Endothelial cell of umbilical vein (primary cell): ENCODE data around the gene ELOVL5. TPM values are rescaled to one million over a fixed set of nuclear protein-coding genes. Genes with fewer than 3 reads are reported as not detected.

ENCODE experiments used
- BruUV-seq: library from RNA; stranded (reverse); fragments of 400-500 nt; replicated peaks from 2 replicates; lab custom pipeline; 2021; lab: Mats Ljungman, UMichigan
- CTCF ChIA-PET: fragments of 300-600, 350-600 bp; sonication (Branson Sonifier 250); formaldehyde crosslinking; loops from one replicate; lab custom pipeline; 2021; ENCODE audit warnings: antibody characterized with exemption, inconsistent platforms; lab: Charles Lee
- POLR2A ChIA-PET: fragments of 300-600, 350-600 bp; sonication (Branson Sonifier 250); formaldehyde crosslinking; loops from one replicate; lab custom pipeline; 2021; ENCODE audit warnings: antibody characterized with exemption, inconsistent platforms; lab: Charles Lee
- DNase-seq: peaks from one replicate; pipeline ENCODE4 v3.0.0-alpha.2; 2011; ENCODE audit warnings: low read depth, low spot score
- FAIRE-seq: peaks from 2 replicates; lab custom pipeline; 2011; peaks lifted over from hg19 to GRCh38; lab: Jason Lieb, UNC
- H2AFZ ChIP-seq: 2 replicates; pipeline ENCODE4 v1.6.0; 2012; ENCODE audit warnings: low read depth, low read length, control low read depth, inconsistent platforms
- H3K27ac ChIP-seq: 2 replicates; pipeline ENCODE4 v1.5.1; 2011; ENCODE audit warnings: low read depth, mild to moderate bottlenecking, control low read depth, low read length, moderate library complexity; ENCODE audit not compliant: insufficient read depth
- H3K27me3 ChIP-seq, 2 experiments: 2 replicates each; pipeline versions ENCODE4 v1.6.0 to v1.6.1; 2011; ENCODE audit warnings: low read length in 2 of 2, mixed read lengths in 1 of 2; ENCODE audit not compliant: control insufficient read depth in 2 of 2, insufficient read depth in 2 of 2
- H3K36me3 ChIP-seq, 2 experiments: 2 replicates in 1 of 2; 3 replicates in 1 of 2; pipeline ENCODE4 v1.5.1; 2011; ENCODE audit warnings: low read length in 2 of 2, mild to moderate bottlenecking in 1 of 2, moderate library complexity in 1 of 2; ENCODE audit not compliant: control insufficient read depth in 2 of 2, insufficient read depth in 2 of 2; ENCODE audit errors: extremely low read depth in 1 of 2
- H3K4me1 ChIP-seq: 3 replicates; pipeline ENCODE4 v1.5.1; 2011; ENCODE audit warnings: mild to moderate bottlenecking, low read length; ENCODE audit not compliant: control insufficient read depth, insufficient read depth; ENCODE audit errors: extremely low read depth
- H3K4me2 ChIP-seq: 2 replicates; pipeline ENCODE4 v1.6.1; 2011; ENCODE audit warnings: low read length, control low read depth, mixed read lengths; ENCODE audit not compliant: insufficient read depth
- H3K4me3 ChIP-seq, 3 experiments: fragments of 200-600 bp in 1 of 3; sonication (generic), shearing (Covaris generic) in 1 of 3; replicated peaks in 1 of 3; 2 replicates each; pipeline ENCODE4 v1.5.1; 2011 to 2016; ENCODE audit warnings: control low read depth in 3 of 3, low read length in 3 of 3, mild to moderate bottlenecking in 2 of 3, inconsistent platforms in 1 of 3, low read depth in 1 of 3, moderate library complexity in 1 of 3; ENCODE audit not compliant: insufficient read depth in 1 of 3
- H3K79me2 ChIP-seq: 2 replicates; pipeline ENCODE4 v1.6.0; 2012; ENCODE audit warnings: low read length, inconsistent platforms; ENCODE audit not compliant: control insufficient read depth, insufficient read depth
- H3K9ac ChIP-seq: replicated peaks from 2 replicates; pipeline ENCODE3; 2011; ENCODE audit warnings: low read length, control low read depth; ENCODE audit not compliant: insufficient read depth; ENCODE audit errors: extremely low read depth
- H3K9me1 ChIP-seq: replicated peaks from 3 replicates; pipeline ENCODE4 v1.6.0; 2011; ENCODE audit warnings: mild to moderate bottlenecking, low read length; ENCODE audit not compliant: control insufficient read depth, insufficient read depth; ENCODE audit errors: extremely low read depth
- H3K9me3 ChIP-seq: replicated peaks from 2 replicates; pipeline ENCODE4 v1.5.1; 2012; ENCODE audit warnings: low read length, inconsistent platforms; ENCODE audit not compliant: control insufficient read depth, insufficient read depth
- H4K20me1 ChIP-seq: replicated peaks from 2 replicates; pipeline ENCODE3; 2011; ENCODE audit warnings: mild to moderate bottlenecking, low read length; ENCODE audit not compliant: control insufficient read depth, insufficient read depth; ENCODE audit errors: extremely low read depth
- CTCF ChIP-seq, 2 donors: IDR thresholded peaks; 1 replicate in 1 of 2; 2 replicates in 1 of 2; pipeline ENCODE4 v1.5.1; 2011; ENCODE audit warnings: low read length in 2 of 2, mild to moderate bottlenecking in 2 of 2, moderate library complexity in 2 of 2, control low read depth in 1 of 2, inconsistent platforms in 1 of 2, low read depth in 1 of 2; ENCODE audit not compliant: insufficient read depth in 1 of 2; ENCODE audit errors: extremely low read depth in 1 of 2
- EZH2 ChIP-seq: IDR thresholded peaks from 2 replicates; pipeline ENCODE4 v1.6.1; 2012; ENCODE audit warnings: borderline replicate concordance, low read depth, mild to moderate bottlenecking, moderate library complexity, low read length, inconsistent platforms; ENCODE audit not compliant: severe bottlenecking
- FOS ChIP-seq: IDR thresholded peaks from 2 replicates; pipeline ENCODE4 v1.6.1; 2011; ENCODE audit warnings: mild to moderate bottlenecking, low read length, moderate library complexity, borderline replicate concordance; ENCODE audit not compliant: insufficient read depth
- GATA2 ChIP-seq: IDR thresholded peaks from 2 replicates; pipeline ENCODE4 v1.7.0; 2011; ENCODE audit warnings: low read depth, mild to moderate bottlenecking, moderate library complexity, mixed read lengths, low read length; ENCODE audit not compliant: insufficient read length, insufficient read depth
- JUN ChIP-seq: IDR thresholded peaks from 2 replicates; pipeline ENCODE4 v1.6.1; 2011; ENCODE audit warnings: borderline replicate concordance, low read depth; ENCODE audit not compliant: insufficient read length, insufficient read depth
- MAX ChIP-seq: IDR thresholded peaks from 2 replicates; pipeline ENCODE4 v1.6.1; 2011; ENCODE audit not compliant: insufficient read depth, insufficient read length
- MYC ChIP-seq: IDR thresholded peaks from one replicate; pipeline ENCODE4 v1.6.1; 2011; ENCODE audit warnings: mild to moderate bottlenecking, low read depth, low read length
- POLR2A ChIP-seq: IDR thresholded peaks from 2 replicates; pipeline ENCODE4 v1.6.1; 2012; ENCODE audit warnings: low read depth, mild to moderate bottlenecking, control low read depth, low read length
- POLR2AphosphoS5 ChIP-seq: IDR thresholded peaks from 2 replicates; pipeline ENCODE4 v1.6.1; 2012; ENCODE audit warnings: low read depth, mild to moderate bottlenecking, control low read depth, low read length, moderate library complexity; ENCODE audit not compliant: insufficient read depth
- dilution Hi-C: fragments of 300-500 bp; cut with MboI; formaldehyde crosslinking; loops from one replicate; pipeline ENCODE4 v1.15.0; 2019; ENCODE audit warnings: low sequenced_read_pairs; ENCODE audit not compliant: extremely low pct_ligation_motif_present
- intact Hi-C: fragments of 100-400 bp; cut with micrococcal nuclease; formaldehyde crosslinking; loops from one replicate; pipeline ENCODE4 v1.10.0; 2022
- polyA plus RNA-seq, 4 experiments: library from polyadenylated mRNA; depleted of rRNA in 3 of 4; stranded (reverse) in 3 of 4; unstranded in 1 of 4; fragments of >200 nt; gene quantifications; 2 replicates each; pipeline versions ENCODE4 v1.2.1 to v1.2.3, GENCODE V29; 2011 to 2012; ENCODE audit warnings: missing spikeins in 1 of 4
- total RNA-seq: library from RNA; stranded (reverse); gene quantifications from 2 replicates; pipeline ENCODE4 v1.2.3, GENCODE V29; 2021

Gene ELOVL5
- total and polyA plus RNA-seq, 2 donors (not counting 3 experiments of a cell fraction or from before 2014, with no cell fraction given) = 85.9 to 140 TPM

GRCh38 chr6:53363341-53364079 is 14.8 kb upstream of the ELOVL5 start:
- dilution Hi-C loops = no loop called here

More at GRCh38 chr6:53363341-53364079, 14.8 kb upstream of the ELOVL5 start:
- Histone ChIP-seq H3K4me1 (peaks cover 27% of the 10 kb centered on the region), H2AFZ (no peak overlapping the region), H3K9me3 (no peaks in the 10 kb centered on the region), H3K27me3 (no peaks in the 10 kb centered on the region), H4K20me1 (no peaks in the 10 kb centered on the region), H3K9ac (no peak overlapping the region), H3K9me1 (no peaks in the 10 kb centered on the region), H3K36me3 (no peaks in the 10 kb centered on the region), H3K4me2 (no peak overlapping the region), H3K4me3 (no peak overlapping the region), H3K27ac (no peak overlapping the region), H3K79me2 (no peaks in the 10 kb centered on the region)
- BruUV-seq = no TSS peak
- no peak for TF ChIP-seq MAX
- TF ChIP-seq POLR2A = no peak
- TF ChIP-seq CTCF (IDR thresholded peaks at IDR 0.05; ENCODE audit: extremely low read depth in 1 of 2, insufficient read depth in 1 of 2, low read depth in 1 of 2, low read length in 2 of 2) = no peak
- no peak for TF ChIP-seq EZH2
- no peak for TF ChIP-seq JUN
- TF ChIP-seq FOS = no peak
- no peak for TF ChIP-seq POLR2AphosphoS5
- TF ChIP-seq GATA2 = no peak
- TF ChIP-seq MYC = no peak
- DNase-seq (no peak), FAIRE-seq (no peak)
- POLR2A ChIA-PET = no interaction called here
- CTCF ChIA-PET = no interaction called here
- intact Hi-C loops = no loop called here
